GM08714 (cell line): Measurements from ENCODE around the gene EFCAB8.

Source experiments
- H3K4me3 ChIP-seq: fragments of 200-500 bp; sonication (Bioruptor generic); 2 replicates; pipeline ENCODE4 v1.5.1; 2014; ENCODE audit warnings: mild to moderate bottlenecking, low read length, inconsistent platforms
- ZNF274 ChIP-seq: IDR thresholded peaks from 2 replicates; pipeline ENCODE4 v1.6.1; 2012; ENCODE audit warnings: mild to moderate bottlenecking, low read depth, low read length

Gene EFCAB8

DNA sequence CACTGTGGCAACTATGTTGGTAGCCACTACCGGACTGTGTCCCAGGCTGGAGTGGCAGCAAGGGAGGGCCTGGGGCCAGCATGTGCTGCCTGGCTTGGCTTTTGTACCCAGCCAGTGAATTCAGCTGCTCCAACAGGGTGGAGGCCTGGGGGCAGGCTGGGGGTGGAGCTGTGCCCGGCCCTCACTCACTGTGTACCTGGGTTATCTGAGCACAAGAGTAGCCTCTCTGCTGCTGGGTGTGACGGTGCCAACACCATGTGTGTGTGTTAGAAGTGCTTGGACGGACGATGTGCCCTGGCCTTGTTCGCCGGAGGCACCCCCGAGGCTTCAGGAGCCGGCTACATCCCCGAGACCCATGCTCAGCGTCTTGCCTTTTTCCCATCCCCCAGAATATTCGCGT, 49.2 kb downstream of the EFCAB8 start:
- no peak for TF ChIP-seq ZNF274
- H3K4me3 ChIP-seq: no peak overlapping the region

DNA sequence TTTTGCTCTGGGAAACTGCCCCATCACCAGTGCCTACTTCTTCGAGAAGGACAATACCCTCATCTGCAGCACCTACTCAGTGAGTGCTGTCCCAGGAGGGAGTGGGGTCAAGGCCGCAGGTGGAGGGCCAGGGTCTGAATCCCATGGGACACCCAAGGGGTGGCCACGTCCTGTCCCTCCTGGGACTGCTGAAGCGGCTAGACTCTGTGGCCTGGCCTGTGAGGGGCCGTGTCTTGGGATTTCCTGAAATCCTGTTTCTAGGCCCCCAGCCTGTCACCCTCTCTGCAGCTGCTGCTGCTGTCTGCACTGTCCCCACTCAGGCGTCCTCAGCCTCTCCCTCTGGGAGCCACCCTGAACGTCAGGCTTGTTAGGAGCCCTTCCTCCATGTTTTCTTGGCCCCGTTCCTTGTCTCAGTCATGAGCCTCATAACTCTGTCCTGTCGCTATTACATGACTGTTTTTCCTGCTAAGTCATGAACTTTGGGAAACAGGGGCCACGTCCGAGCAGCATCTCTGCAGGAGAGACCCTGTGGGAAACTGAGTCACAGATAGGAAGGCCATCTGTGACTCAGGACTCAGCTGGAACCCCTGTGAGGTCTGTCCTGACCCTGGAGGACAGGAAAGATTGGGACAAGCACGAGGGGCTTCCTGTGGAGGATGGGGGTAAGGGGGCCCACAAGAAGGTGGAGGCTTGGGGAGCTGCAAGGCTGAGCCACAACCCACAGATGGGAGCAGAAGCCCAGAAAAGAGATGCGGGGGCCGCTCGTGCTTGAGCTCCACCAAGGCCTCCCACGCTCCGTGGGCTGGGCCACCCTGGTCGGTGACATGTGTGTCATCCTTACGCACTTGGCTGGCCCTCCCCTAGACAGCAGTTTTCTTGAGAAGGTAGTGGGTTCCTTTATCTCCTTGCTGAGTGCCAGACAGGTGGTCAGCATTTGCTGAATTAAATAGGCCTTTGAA, 49.9 kb downstream of the EFCAB8 start:
- no peak overlapping the region for H3K4me3 ChIP-seq

DNA sequence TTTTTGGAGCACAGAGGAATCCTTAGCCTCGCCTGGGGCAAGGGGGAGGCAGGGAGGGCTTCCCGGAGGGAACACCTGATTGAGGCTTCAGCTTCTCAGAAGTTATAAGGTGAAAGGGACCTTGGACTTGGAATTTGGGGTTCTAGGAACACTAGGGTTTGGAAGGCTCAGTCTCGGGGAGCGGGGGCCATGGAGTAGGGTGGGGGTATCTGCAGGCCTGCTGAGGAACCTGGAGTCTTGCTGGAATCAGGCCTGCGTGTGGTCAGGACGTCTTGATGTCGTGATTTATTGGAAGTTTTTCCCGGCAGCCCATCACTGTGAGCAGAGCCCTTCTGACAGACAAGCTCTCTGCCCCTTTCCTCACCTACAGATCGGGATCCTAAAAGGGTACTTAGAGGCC, 50.7 kb downstream of the EFCAB8 start:
- H3K4me3 ChIP-seq: no peak overlapping the region

More for the DNA sequence above, 49.9 kb downstream of the EFCAB8 start:
- no peak for TF ChIP-seq ZNF274

DNA sequence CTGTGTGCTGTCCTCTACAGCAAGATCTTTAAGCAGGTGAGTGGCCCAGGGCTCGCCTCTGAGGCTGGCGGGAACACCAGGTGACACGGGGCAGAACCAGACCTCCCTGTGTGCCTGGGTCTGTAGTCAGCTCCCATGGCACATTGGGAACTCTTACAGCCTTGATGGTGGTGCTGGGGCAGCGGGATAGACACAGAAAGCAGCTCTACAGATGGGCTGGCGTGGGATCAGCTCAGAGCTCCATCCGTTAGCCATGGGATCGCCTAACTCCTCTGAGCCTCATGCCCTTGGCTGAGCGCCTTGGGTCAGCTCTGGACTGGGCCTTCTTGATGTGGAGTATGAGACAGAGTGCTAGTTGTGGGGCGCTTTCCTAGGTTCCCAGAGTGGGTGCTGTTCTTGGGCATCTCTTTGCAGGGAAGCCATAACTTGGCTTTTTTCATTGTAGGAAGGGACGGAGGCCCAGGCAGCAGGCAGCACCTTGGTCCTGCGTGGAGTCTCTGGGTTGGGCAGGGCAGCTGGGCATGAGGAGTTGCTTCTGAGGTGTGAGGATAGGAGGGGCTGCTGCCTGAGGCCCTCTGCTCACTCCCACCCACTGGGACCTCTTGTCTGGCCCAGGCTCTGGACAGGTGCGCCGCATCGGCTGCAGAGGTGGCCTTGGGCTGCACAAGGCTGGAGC, 51.3 kb downstream of the EFCAB8 start:
- H3K4me3 ChIP-seq: no peak overlapping the region
- TF ChIP-seq ZNF274: no peak

More for the DNA sequence above, 50.7 kb downstream of the EFCAB8 start:
- TF ChIP-seq ZNF274: no peak

DNA sequence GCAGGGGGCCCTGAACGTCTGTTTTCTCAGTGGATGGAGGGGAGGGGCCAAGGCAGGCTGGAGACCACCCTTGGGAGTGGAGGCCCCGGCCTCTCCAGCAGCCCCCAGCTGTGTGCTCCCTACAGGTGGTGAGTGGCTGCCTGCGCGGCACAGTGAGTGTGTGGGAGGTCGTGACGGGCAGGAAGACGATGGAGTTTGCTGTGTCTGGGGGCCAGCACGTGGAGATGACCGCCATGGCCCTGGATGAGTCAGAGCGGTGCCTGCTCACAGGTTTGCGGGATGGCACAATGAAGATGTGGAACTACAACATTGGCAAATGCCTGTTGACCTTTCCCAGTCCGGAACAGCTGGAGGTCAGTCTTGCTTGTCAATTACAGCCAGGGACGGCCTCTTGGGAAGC, 52.6 kb downstream of the EFCAB8 start:
- TF ChIP-seq ZNF274: no peak
- no peak overlapping the region for H3K4me3 ChIP-seq

DNA sequence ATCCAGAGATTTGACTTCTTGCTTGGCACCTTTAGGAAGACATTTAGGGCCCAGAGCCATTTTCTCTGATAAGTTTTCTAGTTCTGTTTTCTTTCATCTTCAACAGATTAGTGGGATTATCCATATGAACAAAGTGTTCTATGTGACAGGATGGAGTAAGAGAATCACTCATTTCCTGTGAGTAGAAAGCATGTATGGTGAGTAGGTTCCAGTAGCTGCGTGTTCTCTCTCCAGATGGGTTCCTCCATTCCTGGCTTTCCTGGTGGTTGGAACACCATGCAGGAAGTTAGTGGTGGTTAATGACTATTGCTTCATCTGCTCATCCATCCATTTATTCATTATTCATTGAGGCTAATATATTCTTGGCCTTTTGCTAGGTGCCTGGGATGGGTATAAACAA, 54.0 kb downstream of the EFCAB8 start:
- TF ChIP-seq ZNF274: no peak

DNA sequence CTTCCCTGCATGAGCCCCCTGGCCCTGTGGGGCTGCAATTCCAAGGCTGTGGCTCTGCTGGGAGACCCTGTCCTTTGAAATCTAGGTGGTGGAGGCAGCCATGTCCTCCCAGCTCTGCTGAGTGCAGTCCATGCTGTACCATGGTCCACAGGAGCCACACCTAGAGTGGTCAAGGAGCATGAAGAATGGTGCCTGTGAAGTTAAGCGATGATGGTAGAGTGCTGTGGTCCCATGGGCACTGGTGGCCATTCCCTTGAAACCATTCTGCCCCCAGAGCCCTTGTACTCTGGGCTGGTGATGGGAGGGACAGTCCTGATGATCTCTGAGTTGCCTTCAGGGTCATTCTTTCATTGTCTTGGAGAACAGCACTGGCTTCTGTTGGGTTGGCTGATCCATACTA, 55.3 kb downstream of the EFCAB8 start:
- H3K4me3 ChIP-seq: no peak overlapping the region

More for the DNA sequence above, 54.0 kb downstream of the EFCAB8 start:
- H3K4me3 ChIP-seq: no peak overlapping the region

DNA sequence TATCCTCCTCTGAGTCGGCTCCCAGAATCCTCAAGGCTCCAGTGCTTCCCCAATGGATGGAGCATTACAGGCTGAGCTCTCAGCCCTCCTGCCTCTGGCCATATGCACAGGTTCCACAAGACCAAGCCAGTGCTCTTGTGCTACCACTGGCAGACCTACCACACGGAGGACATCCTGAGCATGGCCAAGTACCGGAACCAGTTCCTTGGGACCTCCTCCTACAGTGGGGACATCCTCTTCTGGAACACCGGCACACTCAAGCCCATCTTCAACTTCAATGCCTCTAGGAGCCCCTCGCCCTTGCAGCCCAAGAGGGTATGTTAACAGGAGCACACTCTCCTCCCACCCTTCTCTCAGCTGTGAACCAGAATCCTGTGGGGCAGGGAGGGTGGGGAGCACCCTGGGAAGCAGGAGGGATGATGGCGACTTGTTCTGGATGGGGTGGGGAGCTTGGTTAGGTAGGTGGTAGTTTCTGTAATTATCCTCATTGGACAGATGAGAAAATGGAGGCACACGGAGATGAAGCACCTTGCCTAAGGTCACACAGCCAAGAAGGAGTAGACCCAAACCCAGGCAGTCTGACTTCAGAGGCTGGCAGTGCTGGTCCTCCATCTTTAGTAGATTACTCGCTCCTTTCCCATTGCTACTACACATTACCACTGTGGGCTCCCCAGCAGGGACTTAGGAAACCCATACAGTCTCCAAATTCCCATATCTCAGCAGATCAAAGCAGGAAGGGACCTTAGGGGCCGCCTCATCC, 58.6 kb downstream of the EFCAB8 start:
- no peak for TF ChIP-seq ZNF274
- H3K4me3 ChIP-seq: no peak overlapping the region

More for the DNA sequence above, 55.3 kb downstream of the EFCAB8 start:
- TF ChIP-seq ZNF274: no peak

DNA sequence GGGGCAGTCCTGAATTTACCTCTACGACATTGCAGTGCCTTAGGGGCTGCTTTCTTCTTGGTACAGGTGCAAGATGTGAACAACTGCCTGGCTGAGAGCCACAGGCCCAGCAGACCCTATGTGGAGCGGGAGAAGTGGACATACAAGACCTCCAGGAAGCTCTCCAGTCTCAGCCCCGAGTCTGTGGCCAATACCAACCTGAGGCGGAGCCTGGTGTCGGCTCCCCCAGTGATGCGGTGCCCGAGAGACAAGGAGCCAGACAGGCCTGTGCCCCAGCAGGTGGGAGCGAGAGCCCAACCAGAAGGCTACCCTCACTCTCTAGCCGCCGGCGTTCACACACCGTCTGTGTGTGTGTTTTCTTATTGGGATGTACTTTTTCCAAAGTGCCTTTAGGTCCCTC, 59.6 kb downstream of the EFCAB8 start:
- H3K4me3 ChIP-seq: no peak overlapping the region
- no peak for TF ChIP-seq ZNF274

DNA sequence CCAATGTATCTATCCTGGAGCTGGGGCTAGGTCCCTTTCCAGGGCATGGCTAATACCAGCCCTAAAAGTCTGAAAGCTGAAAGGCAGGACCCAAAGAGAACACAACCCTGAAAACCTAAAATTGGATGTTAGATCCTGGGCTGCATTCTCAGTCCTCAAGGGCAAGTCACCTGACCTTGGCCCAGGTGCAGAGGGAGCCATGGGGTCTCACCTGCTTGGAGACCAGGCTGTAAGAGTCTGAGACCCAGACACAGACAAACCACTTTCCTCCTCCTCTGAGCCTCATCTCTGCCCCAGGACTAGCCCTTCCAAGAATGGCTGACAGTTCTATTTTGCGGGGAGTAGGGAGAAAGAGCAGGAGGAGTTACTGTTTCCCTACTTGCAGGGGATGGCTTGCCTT, 60.0 kb downstream of the EFCAB8 start:
- TF ChIP-seq ZNF274: no peak

DNA sequence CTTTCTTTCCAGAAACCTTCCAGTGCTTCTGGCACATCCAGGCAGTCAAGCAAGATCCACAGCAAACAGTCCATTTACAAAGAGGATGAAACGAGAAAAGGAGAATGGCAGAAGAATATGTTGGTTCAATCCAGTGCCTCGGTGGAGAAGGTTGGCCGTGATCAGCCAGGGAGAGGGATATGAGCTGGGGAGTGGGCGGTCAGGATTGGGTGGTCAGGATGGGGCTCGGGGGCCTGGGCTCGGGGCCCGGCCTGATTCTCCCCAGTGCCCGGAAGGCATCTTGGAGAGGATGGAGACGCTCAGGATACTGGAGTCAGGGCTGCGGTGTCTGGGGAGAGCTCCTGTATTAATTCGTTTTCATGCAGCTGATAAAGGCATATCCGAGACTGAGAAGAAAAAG, 61.3 kb downstream of the EFCAB8 start:
- H3K4me3 ChIP-seq: no peak overlapping the region
- no peak for TF ChIP-seq ZNF274

More for the DNA sequence above, 60.0 kb downstream of the EFCAB8 start:
- H3K4me3 ChIP-seq: no peak overlapping the region

DNA sequence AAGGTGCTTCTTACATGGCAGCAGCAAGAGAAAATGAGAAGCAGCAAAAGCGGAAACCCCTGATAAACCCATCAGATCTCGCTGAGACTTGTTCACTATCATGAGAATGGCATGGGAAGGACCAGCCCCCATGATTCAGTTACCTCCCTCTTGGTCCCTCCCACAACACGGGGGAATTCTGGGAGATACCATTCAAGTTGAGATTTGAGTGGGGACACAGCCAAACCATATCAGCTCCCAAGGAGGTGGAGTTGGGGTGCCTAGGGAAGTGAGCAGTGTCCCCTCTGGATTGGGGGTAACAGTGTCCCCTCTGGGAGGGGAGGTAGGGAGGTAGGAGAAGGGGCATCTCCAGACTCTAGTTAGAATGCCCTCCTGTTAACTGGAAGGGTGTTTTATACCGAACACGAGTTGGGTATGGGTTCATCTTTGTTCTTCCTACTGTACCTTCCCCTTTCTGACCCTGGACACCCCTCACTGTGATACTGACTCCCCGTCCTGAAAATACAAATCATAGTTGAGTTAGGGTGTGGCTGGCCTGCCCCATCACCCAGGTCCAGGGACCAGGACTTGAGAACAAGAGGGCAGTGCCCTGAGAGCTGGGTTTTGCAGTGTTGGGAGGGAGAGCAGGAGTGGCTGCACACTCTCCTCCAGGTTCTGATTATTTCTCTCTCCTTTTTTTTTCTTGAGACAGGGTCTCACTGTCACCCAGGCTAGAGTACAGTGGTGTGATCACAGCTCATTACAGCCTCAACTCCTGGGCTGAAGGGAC, 62.0 kb downstream of the EFCAB8 start:
- TF ChIP-seq ZNF274: no peak
- H3K4me3 ChIP-seq: no peak overlapping the region

DNA sequence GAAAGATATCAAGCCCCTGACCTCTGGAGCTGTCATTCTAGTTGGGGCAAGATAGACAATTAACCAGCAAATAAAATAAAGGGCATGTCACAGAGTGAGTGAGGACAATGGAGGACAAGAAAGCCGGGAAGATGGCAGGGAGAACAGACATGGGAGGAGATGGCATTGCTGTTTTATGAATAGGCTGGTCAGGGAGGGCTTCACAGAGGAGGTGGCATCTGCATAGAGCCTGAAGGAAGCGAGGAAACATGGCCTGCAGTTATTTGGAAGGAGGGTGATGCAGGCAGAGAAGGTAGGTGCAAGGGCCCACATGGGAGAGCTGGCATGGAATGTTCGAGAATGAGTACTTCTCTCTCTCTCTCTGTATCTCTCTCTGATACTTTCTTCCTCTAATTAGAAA, 63.7 kb downstream of the EFCAB8 start:
- no peak overlapping the region for H3K4me3 ChIP-seq
- TF ChIP-seq ZNF274: no peak
